Ectodermal cell (in vitro differentiated cells): ENCODE results near the gene FCAMR. TPM values are rescaled to one million over a fixed set of nuclear protein-coding genes. Genes with fewer than 3 reads are reported as not detected.

ENCODE experiments used
- H3K27ac ChIP-seq: 2 replicates; pipeline ENCODE4 v1.7.0; 2013; ENCODE audit warnings: mild to moderate bottlenecking, low read depth, low read length; ENCODE audit not compliant: insufficient read depth, poor library complexity, severe bottlenecking
- H3K27me3 ChIP-seq: 2 replicates; pipeline ENCODE4 v1.7.0; 2013; ENCODE audit warnings: mild to moderate bottlenecking, low read length; ENCODE audit not compliant: insufficient read depth, control insufficient read depth, poor library complexity, severe bottlenecking
- H3K36me3 ChIP-seq: one replicate; pipeline ENCODE4 v1.7.0; 2013; ENCODE audit warnings: low read length; ENCODE audit not compliant: control insufficient read depth, insufficient read depth
- H3K4me1 ChIP-seq: one replicate; pipeline ENCODE4 v1.7.0; 2013; ENCODE audit warnings: low read length; ENCODE audit not compliant: control insufficient read depth, insufficient read depth
- H3K4me3 ChIP-seq: 2 replicates; pipeline ENCODE4 v1.7.0; 2013; ENCODE audit warnings: low read depth, low read length, control low read depth; ENCODE audit not compliant: insufficient read depth
- H3K9me3 ChIP-seq: 2 replicates; pipeline ENCODE4 v1.7.0; 2013; ENCODE audit warnings: mild to moderate bottlenecking, low read length, moderate library complexity; ENCODE audit not compliant: control insufficient read depth
- WGBS, 2 experiments: methylation state at CpG; one replicate each; pipeline ENCODE4 v1.1.7; 2013; ENCODE audit warnings: missing lambda C conversion rate in 2 of 2; 5-methylcytosine and 5-hydroxymethylcytosine counted together
- polyA plus RNA-seq, 4 experiments: library from polyadenylated mRNA; stranded (reverse); fragments of 50-300 nt; gene quantifications; one replicate each; pipeline ENCODE4 v1.2.3, GENCODE V29; 2013

FCAMR gene
- not detected for polyA plus RNA-seq (2013, experiment 1 of 4)
- polyA plus RNA-seq (2013, experiment 2 of 4): not detected
- not detected for polyA plus RNA-seq (2013, experiment 3 of 4)
- not detected for polyA plus RNA-seq (2013, experiment 4 of 4)

- no peak within 1 kb of the TSS for H3K27ac ChIP-seq
- WGBS, 2 experiments: 89 to 98% methylated on average over 2 of the region's 2 CpGs
- no peaks in the 10 kb centered on the region for H3K9me3 ChIP-seq
- no peaks in the 10 kb centered on the region for H3K27me3 ChIP-seq
- H3K4me3 ChIP-seq: no peak within 1 kb of the TSS
- no peaks in the 10 kb centered on the region for H3K4me1 ChIP-seq
- no peaks in the 10 kb centered on the region for H3K36me3 ChIP-seq
Measured at GRCh38 chr1:206970446-206970845, at the start of gene FCAMR. TSS of gene FCAMR (minus strand) at chr1:206970460. CDS start at chr1:206970125, 335 bp downstream.

GRCh38 chr1:207019661-207020060 is 49.4 kb upstream of the FCAMR start:
- WGBS, 2 experiments: 83 to 94% methylated on average over 2 of the region's 2 CpGs

GRCh38 chr1:207019161-207019560 is 48.9 kb upstream of the FCAMR start:
- Histone ChIP-seq H3K4me1 (no peaks in the 10 kb centered on the region), H3K4me3 (no peak overlapping the region), H3K9me3 (no peaks in the 10 kb centered on the region), H3K36me3 (no peaks in the 10 kb centered on the region), H3K27me3 (no peaks in the 10 kb centered on the region), H3K27ac (no peak overlapping the region)
- 88 to 95% methylated on average over 2 of the region's 2 CpGs for WGBS, 2 experiments

More at GRCh38 chr1:207019661-207020060, 49.4 kb upstream of the FCAMR start:
- no peak overlapping the region for H3K4me3 ChIP-seq
- H3K36me3 ChIP-seq: no peaks in the 10 kb centered on the region
- no peaks in the 10 kb centered on the region for H3K27me3 ChIP-seq
- H3K9me3 ChIP-seq: no peaks in the 10 kb centered on the region
- H3K27ac ChIP-seq: no peak overlapping the region
- H3K4me1 ChIP-seq: no peaks in the 10 kb centered on the region

GRCh38 chr1:207018707-207019106 is 48.4 kb upstream of the FCAMR start:
- Histone ChIP-seq H3K9me3 (no peaks in the 10 kb centered on the region), H3K36me3 (no peaks in the 10 kb centered on the region), H3K4me3 (no peak overlapping the region), H3K27me3 (no peaks in the 10 kb centered on the region), H3K4me1 (no peaks in the 10 kb centered on the region), H3K27ac (no peak overlapping the region)
- WGBS, 2 experiments: 83 to 90% methylated on average over 4 of the region's 4 CpGs

- 88 to 91% methylated on average over 6 to 7 of the region's 7 CpGs for WGBS, 2 experiments
- H3K36me3 ChIP-seq: no peaks in the 10 kb centered on the region
- H3K27ac ChIP-seq: no peak overlapping the region
- no peaks in the 10 kb centered on the region for H3K27me3 ChIP-seq
- H3K9me3 ChIP-seq: no peaks in the 10 kb centered on the region
- no peaks in the 10 kb centered on the region for H3K4me1 ChIP-seq
- H3K4me3 ChIP-seq: no peak overlapping the region
Measured at GRCh38 chr1:207017615-207018559, 47.6 kb upstream of the FCAMR start.

- no peaks in the 10 kb centered on the region for H3K36me3 ChIP-seq
- H3K4me3 ChIP-seq: no peak overlapping the region
- H3K27me3 ChIP-seq: no peaks in the 10 kb centered on the region
- no peak overlapping the region for H3K27ac ChIP-seq
- 96 to 97% methylated on average over 3 of the region's 3 CpGs for WGBS, 2 experiments
- H3K4me1 ChIP-seq: no peaks in the 10 kb centered on the region
- no peaks in the 10 kb centered on the region for H3K9me3 ChIP-seq
Measured at GRCh38 chr1:207015791-207016190, 45.5 kb upstream of the FCAMR start.

GRCh38 chr1:207014728-207015127 is 44.5 kb upstream of the FCAMR start:
- H3K36me3 ChIP-seq: no peaks in the 10 kb centered on the region
- H3K9me3 ChIP-seq: no peaks in the 10 kb centered on the region
- no peaks in the 10 kb centered on the region for H3K27me3 ChIP-seq
- WGBS, 2 experiments: 93 to 95% methylated on average over 3 of the region's 3 CpGs
- no peak overlapping the region for H3K4me3 ChIP-seq
- H3K4me1 ChIP-seq: no peaks in the 10 kb centered on the region
- H3K27ac ChIP-seq: no peak overlapping the region

- 68 to 72% methylated on average over 6 of the region's 6 CpGs for WGBS, 2 experiments
- H3K27me3 ChIP-seq: no peaks in the 10 kb centered on the region
- no peaks in the 10 kb centered on the region for H3K36me3 ChIP-seq
- no peaks in the 10 kb centered on the region for H3K4me1 ChIP-seq
- no peak overlapping the region for H3K27ac ChIP-seq
- no peaks in the 10 kb centered on the region for H3K9me3 ChIP-seq
- no peak overlapping the region for H3K4me3 ChIP-seq
Measured at GRCh38 chr1:207013321-207014085, 43.2 kb upstream of the FCAMR start.

- no peaks in the 10 kb centered on the region for H3K9me3 ChIP-seq
- H3K27ac ChIP-seq: no peak overlapping the region
- no peaks in the 10 kb centered on the region for H3K27me3 ChIP-seq
- H3K36me3 ChIP-seq: no peaks in the 10 kb centered on the region
- 96% methylated on average over 2 of the region's 2 CpGs for WGBS, 2 experiments
- no peaks in the 10 kb centered on the region for H3K4me1 ChIP-seq
- H3K4me3 ChIP-seq: no peak overlapping the region
Measured at GRCh38 chr1:207010726-207011125, 40.5 kb upstream of the FCAMR start.

- no peaks in the 10 kb centered on the region for H3K9me3 ChIP-seq
- H3K4me3 ChIP-seq: no peak overlapping the region
- H3K36me3 ChIP-seq: no peaks in the 10 kb centered on the region
- no peak overlapping the region for H3K27ac ChIP-seq
- no peaks in the 10 kb centered on the region for H3K27me3 ChIP-seq
- no peaks in the 10 kb centered on the region for H3K4me1 ChIP-seq
- WGBS, 2 experiments: 92 to 94% methylated on average over 7 of the region's 7 CpGs
Measured at GRCh38 chr1:207009945-207010344, 39.7 kb upstream of the FCAMR start.
